IPS DF 19.7 (cell line): Measurements from ENCODE around the gene GPC1.
"Not testable (repeated sequence)": the region's sequence is repeated elsewhere in the genome, so short reads cannot be mapped to it uniquely, and the experiment has no call there.

Experiments
- DNase-seq: peaks from one replicate; pipeline ENCODE4 v3.0.0-alpha.2; 2013; ENCODE audit warnings: low read depth, low spot score

GPC1 gene

DNA sequence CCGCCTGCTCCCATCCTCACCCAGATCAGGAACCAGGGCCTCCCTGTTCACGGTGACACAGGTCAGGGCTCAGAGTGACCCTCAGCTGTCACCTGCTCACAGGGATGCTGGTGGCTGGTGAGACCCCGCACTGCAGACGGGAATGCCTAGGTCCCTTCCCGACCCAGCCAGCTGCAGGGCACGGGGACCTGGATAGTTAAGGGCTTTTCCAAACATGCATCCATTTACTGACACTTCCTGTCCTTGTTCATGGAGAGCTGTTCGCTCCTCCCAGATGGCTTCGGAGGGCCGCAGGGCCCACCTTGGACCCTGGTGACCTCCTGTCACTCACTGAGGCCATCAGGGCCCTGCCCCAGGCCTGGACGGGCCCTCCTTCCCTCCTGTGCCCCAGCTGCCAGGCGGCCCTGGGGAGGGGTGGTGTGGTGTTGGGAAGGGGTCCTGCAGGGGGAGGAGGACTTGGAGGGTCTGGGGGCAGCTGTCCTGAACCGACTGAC, 31.7 kb downstream of the GPC1 start:
- no peak for DNase-seq

DNA sequence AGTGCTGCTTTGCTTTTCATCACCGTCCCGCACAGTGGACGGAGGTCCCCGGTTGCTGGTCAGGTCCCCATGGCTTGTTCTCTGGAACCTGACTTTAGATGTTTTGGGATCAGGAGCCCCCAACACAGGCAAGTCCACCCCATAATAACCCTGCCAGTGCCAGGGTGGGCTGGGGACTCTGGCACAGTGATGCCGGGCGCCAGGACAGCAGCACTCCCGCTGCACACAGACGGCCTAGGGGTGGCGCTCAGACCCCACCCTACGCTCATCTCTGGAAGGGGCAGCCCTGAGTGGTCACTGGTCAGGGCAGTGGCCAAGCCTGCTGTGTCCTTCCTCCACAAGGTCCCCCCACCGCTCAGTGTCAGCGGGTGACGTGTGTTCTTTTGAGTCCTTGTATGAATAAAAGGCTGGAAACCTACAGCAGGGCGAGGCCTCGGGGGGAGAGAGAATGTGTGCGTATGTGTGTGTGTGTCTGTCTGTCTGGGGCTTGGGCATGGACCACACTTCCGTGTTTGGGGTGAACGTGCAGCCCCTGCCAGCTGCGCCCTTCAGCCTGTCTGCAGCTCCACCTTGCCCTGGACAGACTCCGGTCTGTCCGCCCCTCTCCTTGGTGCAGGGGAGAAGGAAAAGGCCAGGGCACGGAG, 32.3 kb downstream of the GPC1 start:
- DNase-seq, result no peak

DNA sequence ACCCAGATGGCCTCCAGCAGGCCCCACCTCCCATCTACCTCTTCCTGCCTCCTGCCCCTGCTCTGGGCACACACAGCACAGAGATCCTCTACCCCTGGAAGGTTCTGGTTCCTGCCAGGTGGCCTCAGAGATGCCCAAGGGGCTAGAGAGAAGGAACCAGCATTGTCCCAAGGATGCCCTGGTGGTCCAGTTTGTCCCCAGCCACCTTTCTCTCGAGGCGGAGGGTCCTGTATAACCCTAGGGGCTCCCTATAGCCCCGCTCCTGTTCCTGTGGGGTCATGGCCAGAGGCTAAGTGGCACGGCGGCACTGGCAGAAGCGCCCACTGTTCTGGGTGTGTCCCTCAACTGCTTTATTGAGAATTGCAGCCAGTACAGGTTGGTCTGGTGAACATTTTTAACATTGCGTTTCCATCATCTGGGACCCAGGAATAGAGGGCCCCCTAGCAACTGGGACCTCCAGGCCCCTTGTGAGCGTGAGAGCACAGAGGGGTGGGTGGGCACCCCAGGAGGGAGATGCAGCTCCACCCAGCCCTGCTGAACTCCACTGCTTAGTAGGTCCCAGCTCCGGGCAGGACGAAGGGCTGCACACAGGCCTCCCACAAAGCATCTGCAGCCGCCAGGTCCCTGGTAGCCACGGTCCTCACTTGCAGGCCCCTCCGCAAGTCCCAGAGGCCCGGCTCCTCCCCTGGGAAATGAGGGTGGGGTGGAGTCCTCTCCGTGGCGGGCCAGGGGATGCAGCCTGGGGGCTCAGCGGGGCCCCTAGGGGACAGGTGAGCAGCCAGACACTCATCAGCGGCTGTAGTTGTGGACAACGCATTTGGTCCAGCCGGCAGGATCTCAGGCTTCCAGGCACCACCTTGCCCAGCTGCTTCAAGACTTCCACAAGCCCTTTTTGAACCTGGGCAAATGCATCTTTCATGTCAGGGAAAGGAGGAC, 33.1 kb downstream of the GPC1 start:
- no peak for DNase-seq

DNA sequence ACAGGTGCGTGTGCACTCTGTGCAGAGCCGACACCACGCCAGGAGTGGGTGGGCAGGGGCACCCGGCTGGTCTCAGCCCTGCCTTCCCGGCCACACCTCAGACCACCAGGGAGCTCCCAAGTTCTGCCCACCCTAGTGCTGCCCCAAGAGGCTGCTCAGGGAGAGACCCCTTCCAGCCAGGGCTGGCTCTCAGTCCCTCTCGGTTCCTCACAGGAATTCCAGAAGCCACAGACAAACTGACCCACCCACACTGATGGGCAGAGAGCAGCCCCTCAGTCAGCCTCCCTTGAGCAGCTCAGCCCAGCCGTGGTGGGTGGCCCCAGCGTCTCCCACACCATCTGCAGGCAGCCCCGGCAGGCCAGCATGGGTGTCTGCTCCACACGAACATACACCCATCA, 33.8 kb downstream of the GPC1 start:
- no peak for DNase-seq

DNA sequence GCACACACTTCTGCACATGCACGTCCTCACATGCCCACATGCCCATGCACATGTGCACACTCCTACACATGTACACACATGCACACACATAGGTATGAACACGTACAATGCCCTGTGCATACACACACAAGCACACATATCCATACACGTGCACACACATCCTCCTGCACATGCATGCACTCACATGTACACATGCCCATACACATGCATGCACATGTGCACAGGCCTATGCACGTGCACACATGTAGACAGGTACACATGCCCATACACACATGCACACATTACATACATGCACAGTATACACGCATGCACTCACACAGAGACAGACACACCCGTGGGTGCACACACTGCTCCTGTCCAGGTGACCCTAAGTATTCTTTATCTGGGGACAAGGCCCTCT, 34.3 kb downstream of the GPC1 start:
- no peak for DNase-seq

DNA sequence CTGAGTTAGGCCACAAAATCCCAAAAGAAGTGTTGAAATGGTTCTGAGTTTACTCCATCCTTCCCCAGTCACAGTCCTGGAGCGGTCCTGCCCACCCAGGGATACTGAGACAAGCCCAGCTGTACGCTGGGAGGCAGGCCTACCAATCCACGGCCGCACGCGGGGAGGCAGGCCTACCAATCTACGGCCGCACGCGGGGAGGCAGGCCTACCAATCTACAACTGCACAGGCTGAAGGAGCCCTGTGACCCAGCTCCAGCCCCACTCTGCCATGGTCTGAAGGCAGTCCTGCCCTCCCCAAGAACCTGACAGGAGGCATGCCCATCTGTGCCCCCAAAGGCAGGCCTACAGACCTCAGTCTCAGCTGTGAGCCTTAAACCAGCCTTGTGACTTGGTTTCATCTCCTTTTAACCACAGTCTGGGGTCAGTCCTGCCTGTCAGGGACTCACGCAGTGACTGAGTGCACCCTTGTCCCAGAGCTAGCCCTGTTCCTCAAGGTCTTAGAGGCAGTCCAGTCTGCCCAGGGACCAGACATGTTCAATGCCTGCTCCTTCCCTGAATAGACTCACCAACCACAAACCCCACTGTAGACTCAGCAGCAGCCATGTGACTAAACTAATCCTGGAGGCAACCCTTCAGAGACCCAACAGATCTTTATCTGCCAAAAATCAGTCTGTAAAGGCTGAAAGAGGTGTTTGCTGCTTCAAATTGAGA, 36.8 kb downstream of the GPC1 start:
- no peak for DNase-seq

DNA sequence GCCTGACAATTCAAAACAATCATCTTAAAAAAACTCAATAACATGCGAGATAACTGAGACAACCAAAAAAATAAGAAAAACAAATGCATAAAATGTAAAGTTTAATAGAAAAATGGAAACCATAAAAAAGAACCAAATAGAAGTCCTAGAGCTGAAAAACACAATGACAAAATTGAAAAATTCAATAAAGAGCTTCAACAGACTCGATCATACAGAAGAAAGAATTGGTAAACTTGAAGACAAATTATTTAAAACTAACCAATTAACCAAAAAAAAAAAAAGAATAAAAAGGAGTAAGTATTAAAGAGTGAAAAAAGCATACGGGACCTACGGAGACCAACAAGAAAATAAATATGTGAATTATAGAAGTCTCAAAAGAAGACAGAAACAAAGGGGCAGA, 37.7 kb downstream of the GPC1 start:
- DNase-seq, result no peak

DNA sequence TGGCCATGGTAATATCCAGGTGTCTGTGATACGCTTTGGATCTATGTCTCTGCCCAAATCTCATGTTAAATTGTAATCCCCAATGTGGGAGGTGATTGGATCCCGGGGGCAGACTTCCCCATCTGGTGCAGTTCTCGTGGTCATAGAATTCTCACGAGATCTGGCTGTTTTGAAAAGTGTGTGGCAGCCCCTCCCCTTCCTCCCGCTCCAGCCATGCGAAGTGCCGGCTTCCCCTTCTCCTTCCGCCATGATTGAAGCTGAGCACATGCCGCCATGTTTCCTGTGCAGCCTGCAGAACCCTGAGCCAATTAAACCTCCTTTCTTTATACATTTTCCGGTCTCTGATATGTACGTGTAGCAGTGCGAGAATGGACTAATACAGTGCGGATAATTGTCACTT, 42.5 kb downstream of the GPC1 start:
- no peak for DNase-seq

DNA sequence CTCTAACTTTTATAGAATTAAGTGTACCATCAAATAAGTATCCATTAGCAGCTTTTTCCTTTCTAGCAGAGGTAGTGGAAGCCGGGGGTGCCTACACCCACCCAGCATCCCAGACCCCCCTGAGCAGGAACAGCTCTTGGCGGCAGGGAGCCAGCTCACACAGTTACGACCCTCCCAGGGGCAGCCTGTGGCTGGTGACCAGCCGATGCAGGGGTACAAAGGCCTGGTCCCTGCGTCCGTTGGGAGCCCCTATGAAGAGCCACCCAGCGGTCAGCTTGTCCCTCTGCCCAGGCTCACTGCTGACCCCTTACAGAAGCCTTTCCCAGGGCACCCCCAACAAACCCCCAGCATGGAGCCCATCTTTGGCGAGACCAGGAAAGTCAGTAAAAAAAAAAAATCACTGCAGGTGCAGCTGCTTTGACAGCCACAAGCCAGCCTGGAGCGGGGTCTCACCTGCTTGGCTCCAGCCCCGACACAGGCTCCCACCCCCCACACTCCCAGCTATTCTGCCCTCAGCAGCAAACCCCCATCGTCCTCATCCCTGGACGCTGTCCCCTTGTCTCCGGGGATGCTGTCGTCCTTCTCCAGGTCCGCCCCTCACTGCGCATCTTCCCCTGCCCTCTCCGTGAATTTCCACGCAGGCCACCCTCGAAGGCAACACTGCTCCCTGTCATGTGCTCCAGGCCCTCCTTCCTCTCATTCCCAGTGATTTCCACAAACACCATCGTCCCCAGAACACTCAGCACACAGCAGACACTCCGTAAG, 43.1 kb downstream of the GPC1 start:
- DNase-seq, result no peak

DNA sequence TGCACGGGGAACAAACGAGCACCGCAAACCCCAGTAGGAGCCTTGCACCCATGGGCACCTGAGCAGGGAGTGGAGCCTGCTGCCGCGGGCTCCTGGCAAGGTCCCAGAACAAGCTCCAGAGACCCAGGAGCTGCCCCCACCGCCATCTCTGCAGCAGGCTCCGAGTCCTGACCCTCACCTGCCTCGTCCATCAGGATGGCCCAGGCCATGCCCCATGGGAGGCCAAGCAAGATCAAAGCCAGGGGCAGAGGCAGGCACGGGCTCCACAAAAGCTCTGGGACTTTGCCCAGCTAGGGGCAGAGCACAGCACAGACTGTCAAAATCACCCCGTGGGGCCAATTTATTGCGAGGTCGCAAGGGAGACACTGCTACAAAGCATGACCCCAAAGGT, 43.6 kb downstream of the GPC1 start:
- DNase-seq, result no peak

DNA sequence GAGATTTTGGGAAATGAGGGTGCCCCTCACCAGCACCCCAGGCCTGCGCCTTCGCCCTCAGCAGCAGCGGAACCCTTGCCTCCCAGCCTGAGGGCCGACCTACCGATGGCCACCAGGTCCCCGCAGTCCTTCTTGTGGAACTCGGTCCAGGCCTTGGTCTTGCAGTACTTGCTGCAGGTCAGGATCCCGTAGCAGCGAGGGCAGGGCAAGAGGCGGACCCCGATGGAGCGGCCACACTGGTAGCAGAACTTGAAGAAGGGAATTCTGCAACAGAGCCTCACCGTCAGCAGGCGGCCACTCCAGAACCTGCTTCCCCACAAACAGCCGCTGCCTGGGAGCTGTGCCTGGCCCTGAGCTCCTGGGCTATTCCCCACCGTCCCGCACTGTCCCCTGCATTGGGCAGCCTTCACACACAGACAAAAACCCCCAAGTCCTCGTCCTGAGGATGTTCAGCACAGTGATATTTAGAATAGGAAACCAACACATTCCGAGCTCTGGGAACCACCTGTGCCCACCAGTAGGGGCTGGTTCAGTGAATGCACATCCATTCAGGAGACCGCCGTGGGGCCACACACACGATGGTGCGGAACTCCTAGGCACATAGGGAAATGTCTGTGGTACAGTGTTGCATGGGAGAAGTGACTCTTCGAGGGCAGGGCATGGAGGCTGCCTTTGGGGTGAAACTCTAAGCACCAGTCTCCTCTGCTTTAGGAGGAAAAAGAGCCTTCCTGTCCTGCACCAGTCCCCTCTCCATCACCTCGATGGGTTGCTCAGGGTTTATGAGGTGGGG, 45.6 kb downstream of the GPC1 start:
- no peak for DNase-seq

DNA sequence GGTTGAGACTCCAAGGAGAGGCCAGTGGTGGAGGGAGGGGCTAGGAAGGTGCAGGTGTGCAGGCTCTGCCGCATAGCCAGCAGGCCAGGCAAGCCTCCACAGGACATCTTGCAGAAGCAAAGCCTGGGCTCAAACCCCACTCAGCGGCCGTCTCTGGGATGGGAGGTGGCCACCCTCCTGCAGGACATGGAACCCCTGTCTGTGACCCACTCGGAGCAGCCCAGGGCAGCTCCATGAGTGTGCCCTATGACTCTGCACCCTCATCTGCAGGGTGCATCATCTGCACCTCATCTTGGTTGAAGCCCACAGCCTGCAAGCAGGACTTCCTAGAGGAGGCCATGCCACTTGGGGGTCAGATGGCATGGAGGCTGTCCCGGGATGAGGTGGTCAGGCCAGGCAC, 46.3 kb downstream of the GPC1 start:
- no peak for DNase-seq

DNA sequence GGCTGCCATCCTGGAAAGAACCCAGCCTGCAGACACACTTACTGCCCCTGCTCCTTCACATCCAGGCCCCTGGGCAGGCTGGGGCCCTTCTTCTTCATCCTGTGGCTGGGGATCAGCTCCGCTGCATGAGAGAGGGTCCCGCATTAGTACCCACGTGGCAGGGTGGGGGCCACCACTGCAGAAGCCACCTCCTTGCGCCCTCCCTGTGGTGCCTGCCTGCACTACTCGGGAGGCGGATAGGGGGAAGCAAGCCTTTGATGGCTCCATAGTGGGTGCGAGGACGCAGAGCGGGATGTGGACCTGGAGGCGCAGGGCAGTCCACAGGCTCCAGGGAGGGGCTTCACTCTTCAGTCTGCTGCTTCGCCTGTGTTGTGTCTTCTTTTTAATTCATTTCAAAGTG, 46.7 kb downstream of the GPC1 start:
- DNase-seq, result no peak

DNA sequence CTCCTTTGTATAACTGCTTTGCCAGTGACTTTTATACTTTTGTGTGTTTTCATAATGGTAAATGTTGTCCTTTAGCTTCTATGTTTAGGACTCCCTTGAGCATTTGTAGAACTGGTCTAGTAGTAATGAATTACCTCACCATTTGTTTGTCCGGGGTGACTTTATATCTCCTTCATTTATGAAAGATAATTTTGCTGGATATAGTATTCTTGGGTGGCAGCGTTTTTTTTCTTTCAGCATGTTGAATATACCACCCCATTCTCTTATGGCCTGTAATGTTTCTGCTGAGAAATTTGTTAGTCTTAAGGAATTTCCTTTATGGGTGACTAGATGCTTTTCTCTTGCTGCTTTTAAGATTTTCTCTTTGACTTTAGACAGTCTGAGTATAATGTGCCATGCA, 56.0 kb downstream of the GPC1 start:
- no peak for DNase-seq

DNA sequence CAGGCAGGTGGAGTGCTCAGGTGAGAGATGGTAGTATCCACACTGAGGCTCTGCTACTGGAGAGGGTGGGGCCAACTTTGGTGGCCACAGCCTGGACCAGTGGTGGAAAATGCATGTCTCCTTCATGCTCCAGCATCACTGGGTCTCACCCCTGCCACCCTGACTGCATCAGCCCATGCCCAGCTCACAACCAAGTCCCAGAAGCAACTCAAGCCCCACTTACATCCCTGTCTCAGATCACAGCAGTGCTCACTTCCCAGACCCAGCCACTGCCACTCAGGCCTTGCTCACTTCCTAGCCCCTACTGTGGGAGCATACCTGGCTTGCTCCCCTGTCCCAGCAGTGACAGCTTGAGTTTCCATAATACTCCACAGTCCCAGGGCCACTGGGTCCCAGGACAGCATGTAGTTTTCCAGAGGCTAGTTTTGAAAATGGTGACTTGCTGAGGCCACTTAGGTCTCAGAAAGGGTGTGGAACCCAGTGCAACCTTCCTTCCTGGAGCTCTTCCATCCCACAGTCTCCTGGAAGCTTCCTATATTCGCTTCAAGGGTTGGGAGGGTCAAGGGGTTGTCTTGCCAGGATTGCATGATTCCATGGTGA, 58.8 kb downstream of the GPC1 start:
- no peak for DNase-seq

DNA sequence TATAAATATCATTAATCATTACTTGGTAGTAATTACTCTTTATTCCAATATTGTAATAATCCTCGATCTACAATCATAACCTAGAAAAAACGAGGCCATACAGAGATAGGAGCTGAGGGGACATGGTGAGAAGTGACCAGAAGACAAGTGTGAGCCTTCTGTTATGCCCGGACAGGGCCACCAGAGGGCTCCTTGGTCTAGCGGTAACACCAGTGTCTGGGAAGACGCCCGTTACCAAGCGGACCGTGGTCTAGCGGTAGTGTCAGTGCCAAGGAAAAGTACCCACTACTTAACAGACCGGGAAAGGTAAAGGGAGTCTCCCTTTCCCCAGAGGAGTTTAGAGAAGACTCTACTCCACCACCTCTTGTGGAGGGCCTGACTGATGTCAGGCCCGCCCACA, 59.5 kb downstream of the GPC1 start:
- not testable (repeated sequence) for DNase-seq

DNA sequence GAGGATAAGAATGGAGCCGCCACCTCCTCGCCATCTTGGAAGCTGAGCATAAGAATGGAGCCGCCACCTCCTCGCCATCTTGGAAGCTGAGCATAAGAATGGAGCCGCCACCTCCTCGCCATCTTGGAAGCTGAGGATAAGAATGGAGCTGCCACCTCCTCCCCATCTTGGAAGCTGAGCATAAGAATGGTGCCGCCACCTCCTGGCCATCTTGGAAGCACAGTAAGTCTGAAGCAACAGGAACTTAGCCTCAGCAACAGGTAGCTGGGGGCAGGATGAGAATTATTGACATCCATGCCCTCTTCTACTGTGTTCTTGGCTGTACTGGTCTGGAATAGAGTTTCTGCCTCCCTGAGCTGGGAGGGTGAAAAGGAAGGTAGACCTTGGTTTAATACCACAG, 61.6 kb downstream of the GPC1 start:
- DNase-seq, result peak; percentile 42

DNA sequence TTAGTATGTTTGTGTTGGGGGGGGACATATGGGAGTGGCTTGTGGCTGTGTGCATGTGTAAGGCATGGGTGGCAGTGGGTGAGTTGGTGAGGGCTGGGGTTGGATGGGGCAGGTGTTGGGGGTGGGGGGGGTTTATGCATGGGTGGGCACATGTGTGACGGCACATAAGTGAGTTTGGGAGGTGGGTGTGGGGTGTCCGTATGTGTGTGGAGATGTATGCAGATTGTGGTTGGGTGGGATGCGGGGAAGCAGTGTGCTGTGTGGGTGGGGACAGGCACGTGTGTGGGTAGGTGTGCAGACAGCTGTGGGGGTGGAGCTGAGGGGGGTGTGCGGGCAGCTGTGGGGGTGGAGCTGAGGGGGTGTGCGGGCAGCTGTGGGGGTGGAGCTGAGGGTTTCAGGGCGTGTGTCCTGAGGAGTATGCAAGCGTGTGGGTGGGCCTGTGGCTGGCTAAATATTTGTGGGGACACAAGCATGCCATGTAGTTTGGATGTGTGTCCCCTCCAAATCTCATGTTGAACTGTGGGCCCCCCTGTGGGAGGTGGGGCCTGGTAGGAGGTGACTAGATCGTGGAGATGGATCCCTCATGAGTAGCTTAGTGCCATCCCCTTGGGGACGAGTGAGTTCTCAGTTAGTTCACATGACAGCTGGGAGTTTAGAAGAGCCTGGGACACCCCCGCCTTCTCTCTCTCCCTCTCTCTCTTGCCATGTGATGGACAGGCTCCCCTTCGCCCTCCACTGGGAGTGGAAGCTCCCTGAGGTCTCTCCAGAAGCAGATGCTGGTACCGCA, 62.9 kb downstream of the GPC1 start:
- DNase-seq, result no peak

DNA sequence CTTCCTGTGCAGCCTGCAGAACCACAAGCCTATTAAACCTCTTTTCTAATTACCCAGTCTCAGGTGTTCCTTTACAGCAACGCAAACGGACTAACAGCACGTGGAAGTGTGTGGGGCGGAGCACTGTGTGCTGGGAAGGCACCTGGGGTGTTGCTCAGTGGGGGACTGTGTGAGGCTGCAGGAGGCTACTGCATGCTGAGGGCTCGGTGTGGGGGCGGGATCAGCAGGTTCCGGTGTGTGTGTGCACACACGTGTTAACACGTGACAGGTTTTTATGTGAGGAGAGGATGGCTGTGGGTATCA, 63.4 kb downstream of the GPC1 start:
- DNase-seq, result no peak
